PFSK-1 (cell line): ENCODE data around the gene TOMM70.

Source experiments
- FOXP2 ChIP-seq: optimal IDR thresholded peaks from 2 replicates; pipeline ENCODE3; 2011; ENCODE audit warnings: borderline replicate concordance, control low read depth, inconsistent platforms; ENCODE audit not compliant: insufficient read depth; ENCODE audit errors: extremely low read length, extremely low read depth
- POLR2AphosphoS5 ChIP-seq: IDR thresholded peaks from 2 replicates; pipeline ENCODE4 v1.6.1; 2012; ENCODE audit warnings: low read depth, mild to moderate bottlenecking, control low read depth, low read length, moderate library complexity
- SIN3A ChIP-seq: IDR thresholded peaks from 2 replicates; pipeline ENCODE4 v1.6.1; 2012; ENCODE audit warnings: mild to moderate bottlenecking, low read length, moderate library complexity, borderline replicate concordance; ENCODE audit not compliant: insufficient read depth
- TAF1 ChIP-seq: IDR thresholded peaks from 2 replicates; pipeline ENCODE4 v1.6.1; 2012; ENCODE audit warnings: low read length, control low read depth, borderline replicate concordance; ENCODE audit not compliant: insufficient read depth
- TF ChIP-seq, protein P1 (sequence below), 2 experiments: IDR thresholded peaks; 2 replicates each; pipeline versions ENCODE4 v1.6.1 to v1.8.0; 2011 to 2012; ENCODE audit warnings: low read depth in 2 of 2, low read length in 2 of 2, control low read depth in 1 of 2, inconsistent platforms in 1 of 2, mild to moderate bottlenecking in 1 of 2, moderate library complexity in 1 of 2; ENCODE audit not compliant: insufficient read depth in 1 of 2

GRCh38 chr3:100354850-100355249 lies 46.0 kb downstream of the TOMM70 start:
- no peak for TF ChIP-seq POLR2AphosphoS5
- TF ChIP-seq, protein P1, sequence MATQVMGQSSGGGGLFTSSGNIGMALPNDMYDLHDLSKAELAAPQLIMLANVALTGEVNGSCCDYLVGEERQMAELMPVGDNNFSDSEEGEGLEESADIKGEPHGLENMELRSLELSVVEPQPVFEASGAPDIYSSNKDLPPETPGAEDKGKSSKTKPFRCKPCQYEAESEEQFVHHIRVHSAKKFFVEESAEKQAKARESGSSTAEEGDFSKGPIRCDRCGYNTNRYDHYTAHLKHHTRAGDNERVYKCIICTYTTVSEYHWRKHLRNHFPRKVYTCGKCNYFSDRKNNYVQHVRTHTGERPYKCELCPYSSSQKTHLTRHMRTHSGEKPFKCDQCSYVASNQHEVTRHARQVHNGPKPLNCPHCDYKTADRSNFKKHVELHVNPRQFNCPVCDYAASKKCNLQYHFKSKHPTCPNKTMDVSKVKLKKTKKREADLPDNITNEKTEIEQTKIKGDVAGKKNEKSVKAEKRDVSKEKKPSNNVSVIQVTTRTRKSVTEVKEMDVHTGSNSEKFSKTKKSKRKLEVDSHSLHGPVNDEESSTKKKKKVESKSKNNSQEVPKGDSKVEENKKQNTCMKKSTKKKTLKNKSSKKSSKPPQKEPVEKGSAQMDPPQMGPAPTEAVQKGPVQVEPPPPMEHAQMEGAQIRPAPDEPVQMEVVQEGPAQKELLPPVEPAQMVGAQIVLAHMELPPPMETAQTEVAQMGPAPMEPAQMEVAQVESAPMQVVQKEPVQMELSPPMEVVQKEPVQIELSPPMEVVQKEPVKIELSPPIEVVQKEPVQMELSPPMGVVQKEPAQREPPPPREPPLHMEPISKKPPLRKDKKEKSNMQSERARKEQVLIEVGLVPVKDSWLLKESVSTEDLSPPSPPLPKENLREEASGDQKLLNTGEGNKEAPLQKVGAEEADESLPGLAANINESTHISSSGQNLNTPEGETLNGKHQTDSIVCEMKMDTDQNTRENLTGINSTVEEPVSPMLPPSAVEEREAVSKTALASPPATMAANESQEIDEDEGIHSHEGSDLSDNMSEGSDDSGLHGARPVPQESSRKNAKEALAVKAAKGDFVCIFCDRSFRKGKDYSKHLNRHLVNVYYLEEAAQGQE (IDR thresholded peaks at IDR 0.05; ENCODE audit: insufficient read depth in 1 of 2, low read depth in 2 of 2, low read length in 2 of 2), result no peak
- no peak for TF ChIP-seq SIN3A
- TF ChIP-seq FOXP2, result no peak
- no peak for TF ChIP-seq TAF1
